Neural progenitor cell (in vitro differentiated cells): ENCODE measurements around the gene PDE3B.
"Not testable (repeated sequence)": the region's sequence is repeated elsewhere in the genome, so short reads cannot be mapped to it uniquely, and the experiment has no call there.

Source experiments
- EZH2phosphoT487 ChIP-seq: fragments of 200-600 bp; sonication (generic); IDR thresholded peaks from 2 replicates; pipeline ENCODE4 v1.6.1; 2017; ENCODE audit warnings: antibody characterized with exemption
- TF ChIP-seq, protein P1 (sequence below): fragments of 200-600 bp; sonication (generic); IDR thresholded peaks from 2 replicates; pipeline ENCODE4 v1.5.1; 2017; ENCODE audit warnings: antibody characterized with exemption, mild to moderate bottlenecking

DNA sequence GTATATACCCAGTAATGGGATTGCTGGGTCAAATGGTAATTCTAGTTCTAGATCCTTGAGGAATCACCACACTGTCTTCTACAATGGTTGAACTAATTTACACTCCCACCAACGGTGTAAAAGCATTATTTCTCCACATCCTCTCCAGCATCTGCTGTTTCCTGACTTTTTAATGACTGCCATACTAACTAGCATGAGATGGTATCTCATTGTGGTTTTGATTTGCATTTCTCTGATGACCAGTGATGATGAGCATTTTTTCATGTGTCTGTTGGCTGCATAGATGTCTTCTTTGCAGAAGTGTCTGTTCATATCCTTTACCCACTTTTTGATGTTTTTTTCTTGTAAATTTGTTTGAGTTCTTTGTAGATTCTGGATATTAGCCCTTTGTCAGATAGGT, 48.3 kb upstream of the PDE3B start:
- TF ChIP-seq, protein P1, sequence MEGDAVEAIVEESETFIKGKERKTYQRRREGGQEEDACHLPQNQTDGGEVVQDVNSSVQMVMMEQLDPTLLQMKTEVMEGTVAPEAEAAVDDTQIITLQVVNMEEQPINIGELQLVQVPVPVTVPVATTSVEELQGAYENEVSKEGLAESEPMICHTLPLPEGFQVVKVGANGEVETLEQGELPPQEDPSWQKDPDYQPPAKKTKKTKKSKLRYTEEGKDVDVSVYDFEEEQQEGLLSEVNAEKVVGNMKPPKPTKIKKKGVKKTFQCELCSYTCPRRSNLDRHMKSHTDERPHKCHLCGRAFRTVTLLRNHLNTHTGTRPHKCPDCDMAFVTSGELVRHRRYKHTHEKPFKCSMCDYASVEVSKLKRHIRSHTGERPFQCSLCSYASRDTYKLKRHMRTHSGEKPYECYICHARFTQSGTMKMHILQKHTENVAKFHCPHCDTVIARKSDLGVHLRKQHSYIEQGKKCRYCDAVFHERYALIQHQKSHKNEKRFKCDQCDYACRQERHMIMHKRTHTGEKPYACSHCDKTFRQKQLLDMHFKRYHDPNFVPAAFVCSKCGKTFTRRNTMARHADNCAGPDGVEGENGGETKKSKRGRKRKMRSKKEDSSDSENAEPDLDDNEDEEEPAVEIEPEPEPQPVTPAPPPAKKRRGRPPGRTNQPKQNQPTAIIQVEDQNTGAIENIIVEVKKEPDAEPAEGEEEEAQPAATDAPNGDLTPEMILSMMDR: not testable (repeated sequence)
- not testable (repeated sequence) for TF ChIP-seq EZH2phosphoT487
